CD4-positive, alpha-beta T cell treated with Interferon gamma for 1 hour (primary cell): ENCODE results near the gene PRKRIP1.
A peak's percentile ranks its signal among the peaks of the same experiment; 100 is the strongest.
"Not testable (repeated sequence)": the region's sequence is repeated elsewhere in the genome, so short reads cannot be mapped to it uniquely, and the experiment has no call there.

ENCODE experiments used
- DNase-seq: peaks from one replicate; pipeline ENCODE4 v3.0.0-alpha.2; 2020

The PRKRIP1 gene

GRCh38 chr7:102460467-102460866, 64.3 kb downstream of the PRKRIP1 start:
- no peak for DNase-seq

GRCh38 chr7:102463841-102464576, 67.8 kb downstream of the PRKRIP1 start:
- no peak for DNase-seq

GRCh38 chr7:102464577-102465280, 68.6 kb downstream of the PRKRIP1 start, which contains the start of the genes ALKBH4 and LRWD1:
TSS of gene ALKBH4 (minus strand) at chr7:102464863. CDS start at chr7:102464836, 27 bp downstream.
TSS of gene LRWD1 (plus strand) at chr7:102464984. CDS start at chr7:102465081, 97 bp downstream.
- DNase-seq, result peak; percentile 93

- no peak for DNase-seq
Measured at GRCh38 chr7:102466097-102466496, 69.9 kb downstream of the PRKRIP1 start.

- no peak for DNase-seq
Measured at GRCh38 chr7:102467581-102468477, 71.7 kb downstream of the PRKRIP1 start.

- no peak for DNase-seq
Measured at GRCh38 chr7:102468478-102469350, 72.6 kb downstream of the PRKRIP1 start.

GRCh38 chr7:102469351-102469971, 73.3 kb downstream of the PRKRIP1 start:
- no peak for DNase-seq

- no peak for DNase-seq
Measured at GRCh38 chr7:102469972-102470825, 74.0 kb downstream of the PRKRIP1 start.

- DNase-seq, result no peak
Measured at GRCh38 chr7:102471791-102472125, 75.6 kb downstream of the PRKRIP1 start.

GRCh38 chr7:102472126-102473041, 76.2 kb downstream of the PRKRIP1 start:
- no peak for DNase-seq

- DNase-seq, result no peak
Measured at GRCh38 chr7:102473271-102473991, 77.3 kb downstream of the PRKRIP1 start.

- DNase-seq, result not testable (repeated sequence)
Measured at GRCh38 chr7:102474116-102474515, 78.0 kb downstream of the PRKRIP1 start.

- not testable (repeated sequence) for DNase-seq
Measured at GRCh38 chr7:102474736-102475435, 78.7 kb downstream of the PRKRIP1 start.
